NCI-H446 treated with DMSO at 0.1 percent for 48 hours (cell line): ENCODE data around the gene MFAP3L.
"Not testable (repeated sequence)": the region's sequence is repeated elsewhere in the genome, so short reads cannot be mapped to it uniquely, and the experiment has no call there.

Experiments used
- DNase-seq: peaks from one replicate; lab custom pipeline; 2025; lab: John Stamatoyannopoulos, UW

MFAP3L gene

DNA sequence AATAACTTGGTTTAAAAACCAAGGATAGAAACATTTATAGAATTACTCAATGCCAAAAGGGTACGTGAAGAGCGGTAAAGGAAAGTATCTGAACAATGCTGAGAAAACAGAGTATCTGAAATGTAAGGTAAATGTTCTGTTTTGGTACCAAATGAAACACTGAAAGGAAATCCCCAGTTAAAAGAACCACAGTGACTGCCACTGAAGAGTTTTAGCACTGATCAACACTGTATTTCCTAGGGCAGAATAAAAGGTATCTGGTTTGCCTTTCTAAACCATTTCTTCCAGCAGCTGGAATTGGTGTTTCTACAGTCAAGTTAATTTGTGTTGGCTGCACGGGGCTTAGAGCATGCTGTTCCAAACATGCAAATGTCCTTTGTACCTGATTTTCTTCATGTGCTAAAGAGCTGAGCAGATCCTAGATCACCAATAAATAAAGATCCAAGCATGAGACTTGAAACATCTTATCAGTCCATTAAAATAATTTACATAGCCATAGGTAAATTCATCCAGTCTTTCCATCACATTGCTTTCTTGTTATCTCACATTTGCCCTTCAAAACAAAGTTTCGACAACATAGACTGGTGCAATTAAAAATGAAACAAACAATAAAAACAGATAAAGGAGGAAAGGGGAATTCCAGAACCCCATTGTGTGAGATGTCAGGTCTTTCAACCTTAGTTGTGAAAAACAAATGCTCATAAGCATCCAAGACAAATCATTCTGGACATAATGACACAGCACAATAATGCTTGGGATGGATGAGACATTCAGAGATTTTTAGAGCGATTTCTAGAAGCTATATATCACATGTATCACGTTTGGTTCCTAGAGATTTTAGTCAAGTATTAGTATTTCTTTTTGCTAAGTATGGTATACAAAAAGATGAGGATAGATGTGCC is 38.6 kb downstream of the MFAP3L start:
- DNase-seq = no peak

DNA sequence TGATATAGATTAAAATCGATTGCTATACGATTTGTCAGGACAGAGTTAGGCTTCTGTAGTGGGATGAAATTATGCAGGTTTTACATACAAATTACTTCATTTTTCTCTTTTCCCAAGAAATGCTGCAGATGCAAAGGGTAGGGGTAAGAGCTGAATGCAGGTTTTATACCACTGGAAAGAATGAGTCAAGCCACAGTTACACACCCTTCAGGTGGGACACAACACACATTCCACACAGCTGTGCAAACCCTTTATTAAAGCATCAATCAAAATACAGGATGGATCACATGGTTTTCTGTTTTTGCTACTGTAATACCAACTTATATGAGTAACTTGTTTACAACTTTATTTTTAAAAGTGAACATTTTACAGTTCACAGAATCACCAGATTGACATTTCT is 39.8 kb downstream of the MFAP3L start:
- no peak for DNase-seq

DNA sequence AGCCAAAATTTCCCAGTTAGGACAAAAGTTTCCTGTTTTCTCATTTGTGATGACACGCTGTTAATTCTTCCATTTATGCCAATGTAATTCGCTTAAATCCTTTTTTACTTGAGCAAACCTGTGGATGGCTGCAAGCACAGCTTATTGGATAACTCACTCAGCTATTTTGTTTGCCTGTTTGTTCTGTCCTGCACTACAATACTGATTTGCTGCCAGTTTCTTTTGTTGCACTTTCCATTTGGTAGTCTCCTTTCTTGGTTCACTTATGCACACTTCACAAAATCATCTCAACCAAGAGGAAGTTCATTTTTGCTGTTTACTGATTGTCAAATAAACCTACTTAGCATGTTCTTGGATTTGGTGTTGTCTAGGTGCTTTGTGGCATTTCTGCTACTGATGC is 40.3 kb downstream of the MFAP3L start:
- no peak for DNase-seq

DNA sequence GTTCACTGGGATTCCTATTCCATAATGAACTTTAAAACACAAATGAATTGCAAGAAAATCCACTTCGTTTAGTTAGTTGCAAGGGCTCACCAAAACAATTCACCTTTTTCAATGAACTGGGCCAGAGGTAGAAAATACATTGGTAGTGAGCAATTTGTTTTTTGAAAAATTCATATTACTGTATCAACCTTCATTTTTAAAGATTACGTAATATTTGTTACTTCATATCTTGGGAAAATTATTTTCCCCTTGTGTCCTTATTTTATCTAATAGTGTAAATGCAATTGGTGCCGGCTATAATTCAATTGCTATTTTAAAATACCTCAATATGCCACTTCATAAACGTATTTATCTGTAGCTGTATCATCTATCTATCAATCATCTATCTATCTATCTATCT is 41.5 kb downstream of the MFAP3L start:
- no peak for DNase-seq

DNA sequence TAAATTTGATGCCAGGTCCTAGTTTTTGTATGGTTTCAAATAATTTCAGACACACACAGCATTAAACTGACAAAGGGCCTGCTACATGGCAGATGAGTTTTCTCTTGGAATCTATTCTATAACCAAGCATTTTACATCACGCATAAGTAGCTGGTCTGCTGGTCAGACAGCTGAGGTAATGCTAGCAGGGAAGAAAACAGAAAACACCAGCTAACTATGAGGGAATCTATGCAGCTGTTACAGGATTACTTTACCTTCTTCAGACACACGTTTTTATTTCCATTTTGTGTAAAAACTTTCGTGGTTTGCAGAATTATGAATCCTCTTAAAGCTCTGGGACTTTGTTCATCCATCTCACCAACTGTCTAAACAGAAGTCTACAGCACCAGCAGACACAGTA is 42.0 kb downstream of the MFAP3L start:
- no peak for DNase-seq

DNA sequence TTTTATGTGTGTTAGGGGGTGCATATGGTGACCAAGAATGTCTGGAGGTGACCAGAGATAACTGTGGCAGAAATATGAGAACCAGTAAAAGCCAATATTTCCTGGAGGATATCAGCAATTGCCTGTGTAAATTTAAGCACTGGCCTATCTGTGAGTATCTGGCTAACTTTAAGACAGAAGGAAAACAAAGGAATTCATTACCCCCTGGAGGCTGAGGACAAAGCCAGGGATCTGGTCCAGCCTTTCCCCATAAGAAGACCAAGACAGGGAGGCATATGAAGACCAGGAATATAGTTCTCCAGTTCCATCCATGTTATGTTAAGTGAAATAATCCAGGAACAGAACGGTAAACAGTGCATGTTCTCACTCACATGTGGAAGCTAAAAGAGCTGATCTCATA is 49.2 kb downstream of the MFAP3L start:
- DNase-seq = no peak

DNA sequence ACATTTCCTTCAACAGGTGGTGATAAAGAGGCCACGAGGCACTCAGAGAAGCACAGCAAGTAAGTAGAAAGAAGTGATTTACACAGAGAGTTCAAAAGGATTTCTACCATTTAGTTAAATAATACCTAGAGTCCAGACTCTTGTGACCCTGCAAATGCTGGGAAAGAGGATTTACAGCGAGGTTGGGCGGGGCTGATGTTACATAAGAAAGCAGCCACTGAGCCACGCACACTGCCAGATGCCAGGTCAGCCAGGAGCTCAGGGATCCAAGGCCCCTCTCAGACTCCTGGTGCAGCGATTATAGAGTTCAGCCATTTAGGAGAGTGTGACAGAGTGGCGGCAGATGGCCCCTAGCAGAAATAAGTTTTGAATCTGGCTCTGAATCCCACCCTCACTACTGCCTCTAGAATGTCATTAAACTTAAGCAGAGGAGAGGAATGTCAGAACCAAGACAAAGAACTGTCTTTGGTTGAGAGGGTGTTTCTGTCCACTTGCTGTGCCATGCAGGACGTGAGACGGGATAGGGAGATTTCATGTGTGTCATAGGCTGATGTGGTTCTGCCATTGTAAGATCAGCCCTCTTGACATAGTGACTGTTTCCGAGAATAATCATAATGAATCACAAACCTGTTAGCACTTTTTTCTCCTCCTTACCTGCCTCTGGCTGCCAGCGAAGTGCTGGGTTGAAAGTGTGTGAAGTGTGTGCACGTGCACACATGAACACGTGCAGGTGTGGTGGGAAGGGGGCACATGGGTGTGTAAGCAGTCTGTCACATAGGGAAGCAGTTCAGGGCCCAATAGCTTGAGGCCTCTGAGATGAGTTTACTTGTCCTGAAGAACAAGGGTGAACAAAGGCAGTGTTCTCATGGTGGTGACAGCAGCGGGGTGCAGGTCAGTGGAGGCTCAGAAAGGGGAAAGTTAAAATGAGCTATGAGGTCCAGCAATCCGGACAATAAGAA is 50.1 kb downstream of the MFAP3L start:
- DNase-seq = no peak

DNA sequence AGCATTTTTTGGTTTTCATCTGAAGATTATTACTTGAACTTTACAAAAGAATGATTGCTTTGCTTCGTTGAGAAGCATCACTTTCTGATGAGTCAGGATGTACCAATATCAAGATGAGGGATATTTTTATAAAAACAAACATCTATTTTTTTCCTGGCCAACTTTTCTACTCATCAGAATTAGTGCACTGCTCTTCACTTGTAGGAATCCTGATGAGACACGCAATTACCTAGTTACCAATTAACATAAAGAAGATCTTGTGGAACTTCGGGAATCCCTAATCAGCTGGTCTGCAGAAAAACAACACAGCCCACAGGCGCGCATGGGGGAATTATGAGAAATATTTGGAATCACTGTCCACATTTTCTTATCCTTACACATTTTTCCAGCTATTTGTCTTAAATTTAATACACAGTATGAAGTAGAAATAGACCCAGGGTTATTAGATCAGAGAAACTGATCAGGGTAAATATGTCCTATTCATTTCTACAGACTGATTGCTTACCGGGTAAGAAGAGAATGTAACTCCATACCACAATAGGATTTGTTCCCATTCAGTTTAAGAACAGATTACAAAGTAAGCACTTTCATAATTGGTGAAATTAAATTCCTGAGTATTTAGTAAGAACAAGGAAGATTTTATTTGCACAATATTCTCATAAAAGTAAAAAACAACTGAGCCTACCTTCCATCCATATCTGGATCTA is 50.9 kb downstream of the MFAP3L start:
- no peak for DNase-seq

DNA sequence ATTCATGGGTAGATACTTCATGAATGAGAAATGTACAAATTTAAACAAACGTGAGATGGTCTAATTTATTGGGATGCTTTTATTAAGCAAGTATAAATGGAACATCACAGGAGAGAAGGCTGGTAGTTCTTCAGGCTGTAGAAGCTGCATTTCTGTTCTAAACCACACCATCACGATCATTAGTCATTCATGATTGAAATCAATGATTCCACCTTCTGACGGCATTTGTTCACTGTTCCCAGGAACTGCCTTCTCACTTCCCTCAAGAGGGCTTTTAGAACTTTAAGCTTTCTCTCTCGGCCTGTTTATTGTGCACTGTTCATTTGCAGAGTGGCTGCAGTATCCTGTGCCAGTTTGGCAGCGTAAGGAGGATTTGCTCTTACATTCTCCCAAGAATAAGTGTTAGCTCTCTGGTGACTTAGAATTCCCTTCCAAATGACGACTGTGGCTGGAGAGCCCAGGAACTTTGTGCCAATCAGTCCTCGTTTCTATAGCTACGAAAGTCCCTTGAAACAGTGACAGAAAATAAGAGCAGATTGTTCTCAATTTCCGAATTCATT is 54.7 kb downstream of the MFAP3L start:
- no peak for DNase-seq

DNA sequence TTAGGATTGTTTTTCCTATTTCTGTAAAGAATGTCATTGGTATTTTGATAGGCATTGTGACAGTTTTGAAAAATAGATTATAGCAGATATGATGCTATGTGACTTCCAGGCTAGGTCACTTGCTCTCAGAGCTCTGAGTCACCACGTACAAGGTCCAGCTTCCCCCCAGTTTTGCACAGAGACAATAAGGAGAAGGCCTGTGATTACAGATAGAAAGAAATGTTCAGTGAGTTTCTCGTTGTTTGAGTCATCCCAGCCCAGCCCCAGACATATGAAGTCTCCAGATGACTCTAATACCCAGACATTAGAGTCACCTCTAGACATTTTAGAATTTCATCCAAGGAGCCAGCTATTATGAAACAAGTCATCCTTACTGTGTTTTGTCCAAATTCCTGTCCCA is 57.2 kb downstream of the MFAP3L start:
- DNase-seq = no peak

DNA sequence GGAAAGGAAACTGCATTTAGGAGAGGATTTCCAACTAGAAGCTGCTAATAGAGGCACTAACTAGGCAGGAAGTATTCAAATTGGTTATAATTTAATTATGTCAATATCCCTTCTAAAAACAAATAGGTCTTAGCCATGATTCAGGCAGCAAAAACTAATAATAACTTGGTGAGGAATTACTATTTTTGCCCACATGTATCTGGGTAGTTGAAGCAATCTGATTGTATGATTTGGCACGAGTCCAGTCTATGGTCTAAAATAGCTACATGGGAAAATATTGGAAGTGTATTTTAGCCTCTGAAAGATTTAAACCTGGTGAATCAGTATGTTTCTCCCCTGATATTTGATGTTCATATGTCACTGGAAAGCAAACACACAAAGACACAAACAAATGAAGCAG is 62.2 kb downstream of the MFAP3L start:
- no peak for DNase-seq

DNA sequence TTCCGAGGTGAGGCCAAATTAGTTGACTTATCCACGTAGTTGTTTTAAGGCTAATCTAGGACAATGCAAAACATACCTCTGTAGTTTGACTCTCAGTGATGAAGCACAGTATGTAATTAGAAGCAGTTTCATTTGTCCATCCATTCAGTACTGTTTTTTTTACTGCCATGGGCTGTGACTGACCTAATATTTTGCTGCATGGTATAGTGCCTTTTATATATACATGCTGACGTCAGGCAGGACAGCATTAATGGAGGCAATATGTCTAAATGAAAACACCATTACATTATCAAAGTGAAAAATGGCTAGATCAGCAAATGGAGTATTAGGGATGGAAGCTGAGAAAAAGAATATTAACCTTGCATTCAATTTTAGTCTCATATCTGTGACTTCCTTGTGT is 66.9 kb downstream of the MFAP3L start:
- DNase-seq = no peak

DNA sequence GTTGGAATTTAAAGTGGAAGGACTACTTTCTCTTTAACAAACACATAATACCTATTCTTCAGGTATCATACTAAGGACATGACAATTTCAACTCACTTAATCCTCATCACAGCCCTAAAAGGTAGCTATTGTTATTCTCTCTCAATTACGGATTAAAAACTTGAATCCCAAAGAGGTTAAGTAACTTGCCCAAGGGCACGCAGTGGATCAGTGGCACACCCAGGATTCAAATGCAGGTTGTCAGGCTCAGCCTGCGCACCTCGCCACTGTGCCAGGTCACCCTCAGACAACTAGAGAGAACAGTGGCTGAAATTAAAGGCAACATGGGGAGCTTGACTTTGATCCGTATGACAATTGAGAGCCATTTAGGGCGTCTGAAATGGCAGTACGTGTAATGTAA is 67.6 kb downstream of the MFAP3L start:
- no peak for DNase-seq

DNA sequence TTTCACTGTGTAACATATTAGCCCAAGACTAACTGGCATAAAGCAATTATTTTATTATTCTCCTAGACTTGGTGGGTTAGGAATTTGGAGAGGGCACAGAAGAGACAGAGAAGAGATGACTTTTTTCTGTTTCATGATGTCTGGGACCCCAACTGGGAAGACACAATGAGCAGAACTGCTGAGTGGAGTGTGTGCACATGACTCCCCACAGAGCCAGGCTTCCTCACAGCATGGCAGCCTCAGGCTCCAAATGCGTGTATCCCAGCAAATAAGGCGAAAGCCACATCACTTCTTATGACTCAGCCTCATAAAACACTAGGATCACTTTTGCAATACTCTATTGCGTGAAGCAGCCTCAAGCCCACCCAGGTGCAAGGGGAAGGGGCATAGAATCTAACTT is 68.4 kb downstream of the MFAP3L start:
- DNase-seq = no peak

DNA sequence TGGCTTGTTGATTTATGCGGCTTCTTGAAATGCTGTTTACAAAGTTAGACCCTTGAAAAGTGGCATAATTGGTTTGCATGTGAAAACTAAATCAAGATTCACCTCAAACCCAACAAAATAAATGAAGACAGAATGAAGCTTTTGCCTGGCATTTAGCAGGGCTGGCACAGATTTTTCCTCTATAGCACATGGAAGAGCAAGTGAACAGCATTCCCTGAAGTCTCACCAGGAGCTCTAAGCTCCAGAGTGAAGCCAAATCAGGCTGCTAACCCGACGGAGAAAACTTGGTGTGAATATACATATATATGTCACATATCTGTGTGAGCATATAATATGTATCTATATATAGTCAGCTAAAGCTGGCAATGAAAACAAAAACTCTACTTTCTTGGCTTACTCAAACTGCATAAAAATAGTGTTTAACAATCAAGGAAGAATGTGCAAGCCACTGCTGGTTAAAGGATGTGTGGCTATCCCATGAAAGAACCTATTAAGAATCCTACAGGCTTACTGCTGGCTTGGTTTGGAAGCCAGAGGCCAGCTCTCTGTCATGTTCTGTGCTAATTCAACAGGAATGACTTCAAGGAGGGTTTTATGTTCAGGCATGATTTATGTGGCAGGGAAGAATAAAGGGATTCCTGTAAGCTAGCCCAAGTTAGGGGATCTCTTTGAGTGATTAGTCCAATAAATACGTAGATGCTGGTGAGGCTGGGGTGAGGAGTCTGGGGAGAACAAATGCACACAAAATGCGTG is 69.9 kb downstream of the MFAP3L start:
- no peak for DNase-seq

DNA sequence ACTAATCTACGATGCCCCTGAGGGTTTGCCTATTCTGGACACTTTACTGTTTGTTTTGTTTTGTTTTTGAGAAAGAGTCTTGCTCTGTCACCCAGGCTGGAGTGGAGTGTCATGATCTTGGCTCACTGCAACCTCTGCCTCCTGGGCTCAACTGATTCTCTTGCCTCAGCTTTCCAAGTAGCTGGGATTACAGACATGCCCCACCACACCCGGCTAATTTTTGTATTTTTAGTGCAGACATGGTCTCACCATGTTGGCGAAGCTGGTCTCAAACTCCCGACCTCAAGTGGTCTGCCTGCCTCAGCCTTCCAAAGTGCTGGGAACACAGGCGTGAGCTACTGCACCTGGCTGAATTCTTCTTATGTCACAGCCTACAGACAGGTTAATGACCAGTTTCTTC is 70.7 kb downstream of the MFAP3L start:
- DNase-seq = no peak

DNA sequence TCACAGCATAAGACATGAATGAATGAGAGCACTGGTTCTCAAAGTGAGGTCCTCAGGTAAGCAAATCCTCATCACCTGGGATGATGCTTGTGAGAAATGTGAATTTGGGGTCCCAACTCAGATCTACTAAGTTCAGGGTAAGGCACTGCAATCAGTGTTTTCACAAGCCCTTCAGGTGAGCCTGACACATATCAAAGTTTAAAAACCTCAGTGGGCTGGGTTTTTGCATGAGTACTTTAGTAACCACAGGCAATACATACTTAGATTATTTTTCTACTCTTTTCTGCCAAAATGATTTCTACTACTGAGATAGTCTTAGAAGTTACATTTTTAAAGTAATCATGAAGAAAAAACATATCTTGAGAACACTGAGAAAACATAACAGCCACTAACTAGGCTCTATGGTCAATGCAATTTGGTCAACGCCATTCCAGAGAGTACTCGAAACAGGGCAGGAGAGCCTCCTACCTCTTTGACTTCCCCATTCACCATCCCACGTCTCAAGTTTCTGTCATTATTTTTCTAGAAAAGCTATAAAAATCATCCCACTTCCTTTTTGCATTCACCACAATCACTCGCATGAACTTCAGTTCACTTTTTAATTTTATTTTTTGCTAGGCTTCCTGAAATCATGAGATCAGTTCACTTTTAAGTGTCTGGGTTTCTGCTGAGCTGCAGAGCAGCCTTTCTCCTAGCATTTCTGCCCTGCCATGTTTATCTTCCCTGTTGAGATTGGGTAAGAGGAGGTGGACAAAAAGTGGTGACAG is 73.8 kb downstream of the MFAP3L start:
- DNase-seq = no peak

DNA sequence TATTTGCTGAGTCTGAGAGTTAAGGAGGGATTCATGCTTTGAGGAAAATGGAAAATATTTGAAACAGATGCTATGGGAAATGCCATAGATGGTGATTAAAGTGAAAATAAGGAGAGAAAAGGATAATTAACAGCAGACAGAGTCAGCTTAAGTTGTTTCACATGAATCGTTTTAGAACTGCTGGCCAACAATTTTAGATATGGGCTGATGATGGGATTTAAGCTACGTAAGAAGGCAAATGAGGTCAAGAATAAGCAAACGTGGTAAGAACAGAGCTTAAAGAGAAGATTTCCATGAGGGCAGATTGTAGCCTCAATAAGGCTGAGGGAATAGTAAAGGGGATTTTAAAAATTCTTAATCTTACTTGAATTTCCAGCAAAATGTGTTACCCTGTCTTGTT is 77.9 kb downstream of the MFAP3L start:
- no peak for DNase-seq

DNA sequence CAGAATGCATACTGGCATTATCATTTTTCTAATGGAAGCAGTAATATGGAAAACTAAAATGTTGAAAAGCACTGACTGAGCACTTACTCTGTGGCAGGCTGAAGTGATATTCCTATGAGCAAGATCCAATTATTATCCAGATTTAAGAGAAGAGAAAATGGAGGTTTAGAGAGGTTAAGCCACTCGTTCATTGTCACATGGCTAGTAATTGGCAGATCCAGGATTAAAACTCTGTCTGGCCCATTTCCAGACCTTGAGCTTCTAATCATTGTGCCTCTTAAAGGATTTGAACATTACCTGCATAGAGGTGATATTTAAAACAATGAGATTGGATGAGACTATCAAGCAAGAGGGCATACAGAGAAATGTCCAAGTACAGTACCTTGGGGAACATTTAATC is 80.6 kb downstream of the MFAP3L start:
- no peak for DNase-seq

DNA sequence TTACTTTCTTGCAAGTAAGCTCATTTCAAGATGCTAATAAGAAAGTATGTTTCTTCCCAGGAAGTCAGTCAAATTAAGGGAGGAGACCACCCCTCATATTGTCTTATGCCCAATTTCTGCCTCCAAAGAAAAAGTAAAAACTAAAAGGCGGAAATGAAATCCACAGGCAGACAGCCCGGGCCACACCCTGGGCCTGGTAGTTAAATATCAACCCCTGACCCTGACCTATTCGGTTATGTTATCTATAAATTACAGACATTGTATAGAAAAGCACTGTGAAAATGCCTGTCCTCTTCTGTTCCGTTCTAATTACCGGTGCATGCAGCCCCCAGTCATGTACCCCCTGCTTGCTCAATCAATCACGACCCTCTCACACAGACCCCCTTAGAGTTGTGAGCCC is 82.6 kb downstream of the MFAP3L start:
- not testable (repeated sequence) for DNase-seq

DNA sequence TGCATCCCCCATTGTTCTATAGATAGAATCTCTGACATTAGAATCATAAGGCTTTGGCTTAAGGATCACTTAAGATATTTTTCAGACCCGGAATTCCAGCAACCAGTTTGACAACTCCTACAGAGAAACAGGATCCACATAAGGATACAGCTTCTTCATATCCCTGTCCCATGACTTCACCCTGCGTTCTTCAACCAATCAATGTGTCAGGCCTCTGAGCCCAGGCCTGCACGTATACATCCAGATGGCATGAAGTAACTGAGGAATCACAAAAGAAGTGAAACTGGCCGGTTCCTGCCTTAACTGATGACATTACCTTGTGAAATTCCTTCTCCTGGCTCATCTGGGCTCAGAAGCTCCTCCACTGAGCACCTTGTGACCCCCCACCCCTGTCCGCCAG is 85.1 kb downstream of the MFAP3L start:
- DNase-seq = no peak
